HG02678 (cell line): ENCODE results near the gene SNTG2.
"Not testable (repeated sequence)": the region's sequence is repeated elsewhere in the genome, so short reads cannot be mapped to it uniquely, and the experiment has no call there.

Experiments used
- ATAC-seq: cut with Tn5 transposase; IDR thresholded peaks from one replicate; pipeline ENCODE4 v1.9.1; 2021; ENCODE audit warnings: mild to moderate bottlenecking, moderate library complexity; ENCODE audit not compliant: unreplicated experiment

SNTG2 gene

DNA sequence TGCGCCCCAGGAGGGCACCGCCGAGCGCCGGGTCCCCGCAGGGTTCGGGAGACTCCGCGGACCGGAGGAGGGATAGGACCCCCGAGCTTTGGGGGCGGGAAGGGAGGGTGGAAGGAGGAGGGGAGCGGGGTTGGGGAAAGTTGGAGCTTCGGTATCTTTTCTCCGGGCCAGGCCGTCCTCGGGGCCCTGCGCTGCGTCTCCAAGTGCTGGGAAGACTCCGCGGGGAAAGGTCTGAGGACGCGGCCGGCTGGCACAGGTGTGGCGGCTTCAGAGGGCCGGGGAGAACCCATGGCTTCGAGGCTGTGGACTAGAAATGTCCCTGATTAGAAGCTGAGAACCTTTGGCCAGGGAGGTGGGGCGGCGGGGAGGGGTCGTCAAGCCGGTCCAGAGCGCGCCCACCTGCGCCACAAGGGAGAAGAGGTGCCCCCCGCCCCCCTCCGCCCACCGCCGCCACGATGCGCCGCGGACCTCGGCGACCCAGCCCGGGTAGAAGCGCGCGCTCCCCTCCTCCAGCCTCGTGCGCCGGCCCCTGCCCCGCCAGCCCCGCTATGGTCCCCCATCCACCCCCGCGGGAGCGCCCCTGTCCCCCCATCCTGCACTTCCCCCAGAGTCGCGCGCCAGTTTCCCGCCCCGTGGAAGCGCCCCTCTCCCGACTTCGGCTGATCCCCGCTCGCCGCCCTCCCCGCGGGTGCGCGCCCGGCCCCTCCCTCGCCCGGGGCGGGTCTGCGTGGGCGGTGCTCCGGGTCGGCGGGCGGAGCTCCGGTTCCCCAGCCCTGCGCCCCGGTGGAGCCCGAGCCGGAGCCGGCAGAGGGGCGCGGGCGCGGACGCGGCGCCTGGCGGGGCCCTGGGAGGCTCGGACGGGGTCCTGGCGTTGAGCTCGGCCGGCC, at the start of gene SNTG2:
Gene SNTG2 (plus strand): TSS at position 770 of the 887 bp plus-strand sequence. CDS start 148 bp downstream, outside the sequence.
- ATAC-seq: peak; percentile 52

DNA sequence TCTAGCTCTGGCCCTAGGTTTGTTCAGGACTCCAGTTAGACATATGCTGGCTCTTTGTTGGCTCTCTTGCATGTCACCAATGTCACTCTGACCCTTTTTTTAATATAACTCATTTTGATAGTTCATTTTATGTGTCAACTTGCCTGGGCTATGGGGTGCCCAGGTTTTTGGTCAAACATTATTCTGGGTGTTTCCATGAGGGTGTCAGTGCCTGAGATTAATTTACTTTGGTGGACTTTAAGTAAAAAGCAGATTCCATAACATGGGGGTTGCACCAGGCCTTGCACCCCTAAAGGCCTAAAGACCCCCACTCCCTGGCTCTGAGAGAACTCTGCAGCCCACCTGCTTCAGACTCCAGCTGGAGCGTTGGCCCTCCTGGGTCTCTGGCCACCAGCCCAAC, 48.1 kb upstream of the SNTG2 start:
- ATAC-seq: no peak

DNA sequence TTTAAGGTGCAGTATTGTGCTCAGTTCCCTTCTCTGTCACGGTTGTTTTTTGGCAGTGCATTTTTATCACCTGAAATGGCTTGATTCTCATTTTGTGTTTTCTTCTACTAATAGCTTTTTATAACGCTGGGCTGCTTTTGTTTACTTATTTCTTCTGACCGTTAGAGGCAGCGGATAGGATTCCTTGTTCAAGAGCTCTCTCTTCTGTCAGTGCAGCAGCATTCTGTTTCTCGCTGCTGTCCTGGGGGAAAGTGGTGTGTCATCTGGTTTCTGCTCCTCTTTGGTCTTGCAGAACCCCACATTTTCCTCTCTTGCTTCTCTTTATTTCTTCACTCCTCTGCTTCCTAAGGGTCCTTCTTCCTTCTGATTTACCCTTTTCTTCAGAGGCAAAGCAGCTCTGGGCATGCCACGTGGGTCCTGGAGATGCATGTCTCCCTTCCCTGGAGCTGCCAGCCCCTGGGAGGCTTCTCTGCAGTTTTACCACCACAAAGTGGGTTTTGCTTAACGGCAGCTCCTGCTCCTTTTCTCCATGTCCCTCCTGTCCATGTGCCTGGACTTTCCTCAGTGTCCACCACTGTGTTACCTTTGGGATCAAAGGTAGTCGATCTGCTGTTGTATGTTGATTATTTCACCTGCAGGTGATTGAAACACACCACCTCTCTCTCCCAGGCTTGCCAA, 47.3 kb upstream of the SNTG2 start:
- ATAC-seq: no peak

DNA sequence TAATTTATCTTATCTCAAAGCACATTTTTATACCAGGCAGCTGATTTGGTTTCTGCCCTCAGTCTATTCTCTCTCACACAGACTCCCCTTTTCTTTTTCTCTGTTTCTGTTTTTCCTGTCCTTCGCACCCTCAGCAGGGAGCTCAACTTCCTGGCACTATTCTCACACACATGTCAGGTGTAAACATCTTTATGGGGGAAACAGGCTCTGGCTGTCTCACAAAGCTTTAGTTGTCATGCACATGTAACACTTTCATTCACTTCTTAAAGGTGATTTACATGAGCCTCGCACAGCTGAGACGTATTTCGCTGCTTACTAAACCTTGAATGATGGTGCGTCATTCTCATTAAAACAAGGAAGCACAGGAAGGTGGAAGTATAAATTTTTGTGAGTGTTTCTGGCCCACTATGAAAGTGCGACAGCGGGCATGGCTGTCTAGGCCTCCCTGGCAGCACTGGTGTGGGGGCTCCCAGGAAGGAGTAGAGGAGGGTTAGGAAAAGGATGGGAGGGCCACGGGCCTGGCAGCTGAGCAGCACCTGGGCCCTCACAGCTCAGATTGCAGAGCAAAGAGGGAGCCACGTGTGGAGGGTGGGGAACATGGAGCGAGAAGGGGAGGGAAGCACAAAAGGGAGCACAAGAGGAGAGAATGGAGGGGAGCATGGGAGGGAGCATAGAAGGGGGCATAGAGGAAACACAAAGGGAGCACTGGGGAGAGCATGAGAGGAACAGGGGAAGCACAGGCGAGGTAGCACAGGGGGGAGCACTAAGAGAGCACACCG, 46.2 kb upstream of the SNTG2 start:
- no peak for ATAC-seq

DNA sequence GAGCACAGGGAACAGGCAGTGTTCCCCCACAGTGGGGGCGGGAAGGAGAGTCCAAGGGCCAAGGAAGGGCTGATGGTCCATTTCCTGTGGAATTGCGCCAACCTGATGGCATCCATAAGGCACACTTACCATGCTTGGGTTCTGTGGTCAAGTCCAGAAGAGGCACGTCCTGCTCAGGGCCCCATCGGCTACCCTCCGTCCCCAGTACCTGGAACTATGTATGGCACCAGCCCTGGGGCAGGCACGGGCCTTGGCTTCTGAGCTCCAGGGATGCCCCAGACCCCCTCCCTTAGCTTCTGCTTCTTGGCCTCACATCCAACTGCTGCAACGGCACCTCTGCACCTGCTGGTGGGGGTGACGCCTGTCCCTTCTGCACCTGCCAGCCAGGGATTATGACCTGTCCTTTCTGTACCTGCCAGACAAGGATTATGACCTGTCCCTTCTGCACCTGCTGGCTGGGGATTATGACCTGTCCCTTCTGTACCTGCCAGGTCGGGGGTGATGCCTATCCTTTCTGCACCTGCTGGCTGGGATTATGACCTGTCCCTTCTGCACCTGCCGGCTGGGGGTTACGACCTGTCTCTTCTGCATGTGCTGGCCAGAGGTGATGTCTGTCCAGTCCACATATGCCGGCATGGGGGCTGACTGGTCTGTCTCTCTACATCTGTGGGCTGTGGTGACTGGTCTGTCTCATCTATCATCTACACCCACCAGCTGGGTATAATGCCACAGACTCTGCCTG, 45.4 kb upstream of the SNTG2 start:
- no peak for ATAC-seq

DNA sequence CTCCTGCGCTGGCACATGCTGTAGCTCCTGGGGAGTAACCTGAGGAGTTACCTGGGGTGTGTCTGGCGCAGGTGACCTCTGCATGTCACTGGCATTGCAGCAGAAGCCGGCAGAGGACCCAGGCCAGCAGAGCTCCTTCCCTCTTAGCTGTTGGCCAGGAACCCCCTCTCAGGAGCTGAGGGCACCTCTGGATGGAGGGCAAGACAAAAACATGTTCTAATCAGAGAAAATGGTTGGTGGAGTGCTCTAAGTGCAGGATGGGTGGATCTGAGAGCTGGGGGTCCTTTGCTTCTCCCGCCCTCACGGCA, 44.9 kb upstream of the SNTG2 start:
- ATAC-seq: no peak

DNA sequence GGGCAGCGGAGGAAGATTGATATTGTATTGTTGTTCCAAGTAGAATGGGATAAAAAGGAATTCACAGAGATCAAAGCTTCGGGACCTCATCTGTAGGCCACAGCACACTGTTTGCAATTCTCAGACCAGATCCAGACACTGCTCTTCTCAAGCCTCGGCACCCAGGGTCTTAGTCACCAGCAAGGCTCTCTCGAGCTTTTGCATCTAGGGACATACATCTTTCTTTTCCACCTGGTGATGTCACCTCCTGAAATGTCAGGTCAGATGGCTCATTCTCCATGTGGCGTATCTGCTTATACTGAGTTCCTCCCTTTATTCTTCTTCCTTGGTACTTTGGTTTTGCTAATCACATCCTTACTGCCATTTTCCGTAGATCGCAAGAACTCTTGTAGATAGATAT, 42.9 kb upstream of the SNTG2 start:
- ATAC-seq: no peak

DNA sequence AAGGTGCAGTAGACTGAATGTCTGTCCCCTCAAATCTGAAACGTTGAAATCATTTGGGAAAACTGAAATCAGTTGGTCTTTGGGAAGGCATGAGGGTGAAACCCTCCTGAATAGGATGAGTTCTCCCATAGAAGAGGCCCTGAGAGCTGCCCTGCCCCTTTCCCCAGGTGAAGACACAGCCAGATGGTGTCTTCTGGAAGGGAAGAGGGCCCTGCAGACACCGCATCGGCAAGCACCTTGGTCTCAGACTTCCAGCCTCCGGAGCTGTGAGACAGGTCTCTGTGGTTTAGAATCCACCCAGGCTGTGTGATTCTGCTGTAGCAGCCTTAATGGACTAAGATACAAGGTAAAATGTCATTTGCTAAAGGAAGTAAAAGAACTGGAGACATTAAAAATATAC, 42.1 kb upstream of the SNTG2 start:
- no peak for ATAC-seq

DNA sequence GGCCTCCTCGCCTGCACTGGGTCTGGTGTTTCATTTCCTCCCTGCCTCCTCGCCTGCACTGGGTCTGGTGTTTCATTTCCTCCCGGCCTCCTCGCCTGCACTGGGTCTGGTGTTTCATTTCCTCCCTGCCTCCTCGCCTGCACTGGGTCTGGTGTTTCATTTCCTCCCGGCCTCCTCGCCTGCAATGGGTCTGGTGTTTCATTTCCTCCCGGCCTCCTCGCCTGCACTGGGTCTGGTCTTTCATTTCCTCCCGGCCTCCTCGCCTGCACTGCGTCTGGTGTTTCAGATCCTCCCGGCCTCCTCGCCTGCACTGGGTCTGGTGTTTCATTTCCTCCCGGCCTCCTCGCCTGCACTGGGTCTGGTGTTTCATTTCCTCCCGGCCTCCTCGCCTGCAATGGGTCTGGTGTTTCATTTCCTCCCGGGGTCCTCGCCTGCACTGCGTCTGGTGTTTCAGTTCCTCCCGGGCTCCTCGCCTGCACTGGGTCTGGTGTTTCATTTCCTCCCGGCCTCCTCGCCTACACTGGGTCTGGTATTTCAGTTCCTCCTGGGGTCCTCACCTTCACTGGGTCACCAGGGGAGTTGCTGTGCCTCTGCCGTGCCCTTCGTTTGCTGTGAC, 40.8 kb upstream of the SNTG2 start:
- ATAC-seq: not testable (repeated sequence)

DNA sequence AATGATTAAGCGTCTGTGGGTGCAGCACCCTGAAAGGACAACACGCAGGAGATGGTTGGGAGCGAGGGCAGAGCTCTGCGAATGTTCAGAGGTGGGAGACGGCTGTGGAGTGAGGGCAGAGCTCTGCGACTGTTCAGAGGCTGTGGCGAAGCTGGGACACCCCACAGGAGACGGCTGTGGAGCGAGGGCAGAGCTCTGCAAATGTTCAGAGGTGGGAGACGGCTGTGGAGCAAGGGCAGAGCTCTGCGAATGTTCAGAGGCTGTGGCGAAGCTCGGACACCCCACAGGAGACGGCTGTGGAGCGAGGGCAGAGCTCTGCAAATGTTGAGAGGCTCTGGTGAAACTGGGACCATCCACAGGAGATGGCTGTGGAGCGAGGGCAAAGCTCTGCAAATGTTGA, 40.0 kb upstream of the SNTG2 start:
- ATAC-seq: no peak

DNA sequence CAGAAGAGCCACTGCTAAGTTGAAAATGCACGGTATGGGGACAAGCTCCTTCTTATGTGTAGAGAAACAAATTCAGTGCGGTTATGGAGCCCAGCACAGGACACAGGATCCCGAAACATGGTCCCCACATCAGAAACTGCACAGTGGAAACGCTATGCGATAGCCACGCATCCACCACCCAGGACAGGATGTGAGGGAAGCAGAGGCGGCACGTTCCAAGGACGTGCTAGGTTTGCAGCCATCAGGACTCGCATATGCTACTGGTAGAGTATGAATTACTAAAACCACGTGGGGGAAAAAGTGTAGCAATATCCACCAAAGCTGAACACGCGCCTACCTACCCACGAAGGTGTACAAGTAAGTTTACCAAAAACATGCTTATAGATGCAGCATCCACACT, 34.7 kb upstream of the SNTG2 start:
- no peak for ATAC-seq

DNA sequence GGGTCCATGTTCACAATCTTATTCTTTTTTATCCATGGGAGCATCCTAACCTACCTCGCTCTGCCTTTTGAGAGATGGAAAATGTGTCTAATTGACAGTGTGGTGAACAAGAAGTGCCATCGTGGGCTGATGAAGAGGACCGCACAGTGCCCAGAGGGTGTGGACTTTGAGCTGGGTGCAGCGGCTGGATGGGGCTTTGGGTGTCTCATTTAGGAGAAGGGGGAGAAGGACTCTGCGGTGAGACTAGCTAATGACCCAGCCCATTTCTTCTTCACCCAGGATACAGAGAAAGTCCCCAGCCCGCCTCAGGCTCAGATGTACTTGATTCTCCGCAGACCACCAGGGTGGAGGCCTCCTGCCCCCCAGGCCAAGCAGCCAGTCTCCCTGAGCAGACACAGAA, 33.7 kb upstream of the SNTG2 start:
- ATAC-seq: no peak

DNA sequence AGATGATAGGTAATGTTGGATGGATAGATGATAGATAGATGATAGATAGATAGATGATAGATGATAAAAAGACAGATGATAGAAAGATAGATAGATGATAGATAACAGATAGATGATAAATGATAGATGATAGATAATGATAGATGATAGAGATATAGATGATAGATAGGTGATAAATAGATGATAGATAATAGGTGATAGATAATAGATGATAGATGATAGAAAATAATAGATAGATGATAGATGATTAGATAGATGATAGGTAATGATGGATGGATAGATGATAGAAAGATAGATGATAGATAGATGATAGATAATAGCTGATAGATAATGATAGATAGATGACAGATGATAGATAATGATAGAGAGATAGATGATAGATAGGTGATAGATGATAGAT, 31.0 kb upstream of the SNTG2 start:
- ATAC-seq: no peak

DNA sequence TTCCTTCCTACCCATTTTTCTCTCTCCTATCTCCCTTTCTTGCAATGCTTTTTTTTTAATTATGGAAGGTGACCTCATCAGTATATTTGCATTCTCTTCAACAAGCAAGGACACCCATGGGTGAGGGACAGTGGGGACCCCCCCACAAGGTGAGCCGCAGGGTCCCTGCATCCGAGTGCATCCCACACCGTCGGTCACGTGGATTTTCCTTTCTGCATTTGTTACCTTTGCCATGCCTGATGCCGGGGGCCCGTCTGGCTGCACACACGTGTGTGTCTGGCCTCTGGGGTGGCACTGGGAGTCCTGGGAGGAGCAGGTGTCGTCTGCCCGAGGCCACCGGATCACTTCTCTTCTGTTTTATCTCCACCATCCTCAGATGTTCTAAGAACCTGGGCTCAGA, 30.1 kb upstream of the SNTG2 start:
- ATAC-seq: no peak

DNA sequence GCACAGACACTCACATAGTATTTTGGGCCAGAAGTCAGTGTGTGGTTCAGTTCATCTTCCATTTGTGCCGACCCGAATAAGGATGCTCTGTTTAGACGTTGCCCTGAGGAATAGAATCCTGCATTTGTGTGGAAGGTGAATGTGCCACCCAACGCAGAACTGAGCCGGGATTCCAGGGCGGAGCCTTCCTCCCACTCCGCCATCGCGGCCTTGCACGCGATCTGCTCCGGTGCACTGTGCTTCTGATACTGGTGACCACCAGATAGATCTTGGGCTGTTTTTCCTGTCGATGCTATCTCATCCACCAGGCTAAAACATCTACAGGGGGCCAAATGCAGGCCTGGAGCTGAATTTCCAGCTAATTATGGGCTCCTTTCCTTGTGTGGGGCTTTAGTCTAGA, 29.6 kb upstream of the SNTG2 start:
- no peak for ATAC-seq

DNA sequence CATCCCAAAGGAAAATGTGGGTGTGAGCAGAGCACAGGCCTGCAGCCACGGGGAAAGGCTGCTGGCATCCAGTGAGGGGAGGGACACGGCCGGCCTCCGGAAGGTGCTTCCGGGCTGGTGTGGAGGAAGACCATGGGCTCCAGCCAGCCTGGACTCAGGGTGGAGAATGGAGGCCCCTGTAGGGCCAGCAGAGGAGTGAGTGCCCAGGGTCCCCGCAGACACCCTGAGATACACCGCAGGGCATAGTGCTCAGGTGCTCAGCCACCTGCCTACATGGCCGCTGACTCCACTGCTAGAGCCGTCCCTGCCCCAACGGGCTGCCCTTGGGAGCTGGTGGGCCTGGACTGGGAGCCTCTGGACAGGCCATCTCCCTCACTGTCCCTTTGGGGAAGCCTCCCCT, 28.5 kb upstream of the SNTG2 start:
- no peak for ATAC-seq

DNA sequence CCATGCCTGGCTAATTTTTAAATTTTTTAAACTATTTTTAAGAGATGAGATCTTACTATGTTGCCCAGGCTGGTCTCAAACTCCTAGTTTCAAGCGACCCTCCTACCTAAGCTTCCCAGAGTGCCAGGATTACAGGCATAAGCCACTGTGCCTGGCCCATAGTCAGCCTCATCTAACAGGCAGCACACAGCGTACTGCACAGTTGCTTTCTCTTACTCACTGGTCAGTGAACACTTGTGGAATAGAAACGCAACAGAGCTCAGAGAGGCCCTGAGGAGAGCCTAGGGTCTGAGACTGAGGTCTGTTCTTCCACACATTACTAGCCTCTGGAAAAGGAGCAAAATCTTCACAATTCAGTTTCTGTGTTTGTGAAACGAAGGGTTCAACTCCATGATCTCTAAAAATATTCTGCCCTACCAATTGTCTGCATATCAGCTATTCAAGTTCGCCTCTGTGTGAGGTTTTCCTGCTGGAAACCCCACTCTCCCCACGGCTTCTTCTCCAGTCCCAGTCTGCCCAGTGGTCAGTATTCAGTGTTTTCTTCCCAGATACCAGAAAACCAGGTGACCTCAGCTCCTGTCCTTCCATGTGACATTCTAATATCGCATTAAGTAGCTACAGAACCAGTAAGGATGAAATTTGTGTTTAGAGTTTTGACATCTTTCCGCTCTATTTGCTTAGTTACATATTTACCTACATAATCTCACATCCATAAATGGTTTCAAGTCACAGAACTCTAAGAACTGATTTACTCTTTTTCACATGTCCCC, 26.6 kb upstream of the SNTG2 start:
- ATAC-seq: no peak

DNA sequence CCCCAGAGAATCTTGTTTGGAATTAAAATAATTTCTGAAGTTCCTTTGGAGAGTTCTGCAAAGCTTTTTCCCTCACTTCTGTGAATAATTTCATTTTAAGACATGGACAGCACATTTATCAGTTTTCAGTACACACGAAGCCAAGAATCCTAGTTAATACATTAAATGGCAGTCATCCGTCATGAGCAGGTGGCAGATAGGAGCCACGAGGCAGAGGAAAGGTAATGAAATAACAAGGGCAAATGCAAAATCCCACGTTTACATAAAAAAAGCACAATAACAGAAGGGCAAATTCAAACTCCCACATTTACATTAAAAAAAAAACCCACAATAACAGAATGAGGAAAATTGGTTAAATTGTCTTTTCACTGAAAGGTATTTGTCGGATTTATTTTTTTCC, 25.9 kb upstream of the SNTG2 start:
- no peak for ATAC-seq

DNA sequence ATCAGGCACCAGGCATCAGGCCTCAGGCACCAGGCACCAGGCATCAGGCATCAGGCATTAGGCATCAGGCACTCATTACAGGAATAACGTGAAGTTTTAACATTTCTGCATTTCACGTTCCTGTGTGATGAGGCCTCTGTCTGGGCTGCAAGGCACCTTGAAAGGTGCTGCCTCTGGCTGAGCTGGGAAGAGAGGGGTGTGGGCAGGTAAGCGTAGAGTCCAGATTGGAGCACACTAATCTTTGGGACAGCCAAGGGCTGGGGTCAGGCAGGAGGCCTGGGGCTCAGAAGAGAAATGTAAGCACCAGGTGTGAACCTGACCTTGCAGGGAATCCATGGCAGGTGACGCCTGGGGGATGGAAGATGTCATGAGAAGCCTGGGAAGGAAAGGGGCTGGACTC, 25.3 kb upstream of the SNTG2 start:
- no peak for ATAC-seq

DNA sequence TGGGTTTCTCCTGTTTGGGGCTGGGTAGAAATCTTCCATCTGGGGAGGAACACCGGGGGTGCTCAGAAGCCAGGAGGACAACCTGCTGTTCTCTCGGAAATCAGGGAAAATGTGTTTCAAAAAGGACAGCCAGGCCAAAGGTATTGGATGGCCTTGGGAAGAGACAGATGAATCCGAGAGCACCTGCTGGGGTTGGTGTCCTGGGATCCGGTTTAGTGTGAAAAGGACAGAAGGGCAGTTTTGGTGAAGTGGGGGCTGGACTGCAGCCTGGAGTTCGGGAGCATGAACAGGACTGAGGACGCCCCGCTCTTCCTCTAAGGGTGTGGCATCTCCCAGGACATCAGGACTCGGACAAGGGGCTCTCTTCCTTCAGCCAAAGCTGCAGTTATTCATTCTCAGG, 24.9 kb upstream of the SNTG2 start:
- ATAC-seq: no peak
